ENCODE measurements around the gene ANO2. TPM values are rescaled to one million over a fixed set of nuclear protein-coding genes. Genes with fewer than 3 reads are reported as not detected.

The ANO2 gene
- total and polyA plus RNA-seq, 2 donors (not counting 3 experiments of a cell fraction or from before 2014, with no cell fraction given), result 15.4 to 65.0 TPM

- no TSS peak for BruUV-seq (replicated peaks)
- Histone ChIP-seq H2AFZ (ENCODE audit: low read depth, low read length) (no peak overlapping the region), H3K4me1 (ENCODE audit: control insufficient read depth, extremely low read depth, insufficient read depth, low read length) (peaks cover 16% of the 10 kb centered on the region), H3K9me1 (replicated peaks; ENCODE audit: control insufficient read depth, extremely low read depth, insufficient read depth, low read length) (no peaks in the 10 kb centered on the region), H3K9me3 (replicated peaks; ENCODE audit: control insufficient read depth, insufficient read depth, low read length) (no peaks in the 10 kb centered on the region), H3K79me2 (ENCODE audit: control insufficient read depth, insufficient read depth, low read length) (no peaks in the 10 kb centered on the region), H3K4me3 (replicated peaks in 1 of 3; ENCODE audit: insufficient read depth in 1 of 3, low read depth in 1 of 3, low read length in 3 of 3) (no peak overlapping the region), H3K4me2 (ENCODE audit: insufficient read depth, low read length) (peak overlapping the region; percentile 63), H3K27ac (ENCODE audit: insufficient read depth, low read depth, low read length) (peak overlapping the region; percentile 39), H3K27me3 (ENCODE audit: control insufficient read depth in 2 of 2, insufficient read depth in 2 of 2, low read length in 2 of 2) (no peaks in the 10 kb centered on the region), H4K20me1 (replicated peaks; ENCODE audit: control insufficient read depth, extremely low read depth, insufficient read depth, low read length) (no peaks in the 10 kb centered on the region), H3K36me3 (ENCODE audit: control insufficient read depth in 2 of 2, extremely low read depth in 1 of 2, insufficient read depth in 2 of 2, low read length in 2 of 2) (peaks cover 15 to 30% of the 10 kb centered on the region in 2 experiments), H3K9ac (replicated peaks; ENCODE audit: extremely low read depth, insufficient read depth, low read length) (no peak overlapping the region)
- TF ChIP-seq MYC (IDR thresholded peaks at IDR 0.05; ENCODE audit: low read depth, low read length), result no peak
- no peak for TF ChIP-seq JUN (IDR thresholded peaks at IDR 0.05; ENCODE audit: borderline replicate concordance, insufficient read depth, insufficient read length, low read depth)
- TF ChIP-seq, protein P1, sequence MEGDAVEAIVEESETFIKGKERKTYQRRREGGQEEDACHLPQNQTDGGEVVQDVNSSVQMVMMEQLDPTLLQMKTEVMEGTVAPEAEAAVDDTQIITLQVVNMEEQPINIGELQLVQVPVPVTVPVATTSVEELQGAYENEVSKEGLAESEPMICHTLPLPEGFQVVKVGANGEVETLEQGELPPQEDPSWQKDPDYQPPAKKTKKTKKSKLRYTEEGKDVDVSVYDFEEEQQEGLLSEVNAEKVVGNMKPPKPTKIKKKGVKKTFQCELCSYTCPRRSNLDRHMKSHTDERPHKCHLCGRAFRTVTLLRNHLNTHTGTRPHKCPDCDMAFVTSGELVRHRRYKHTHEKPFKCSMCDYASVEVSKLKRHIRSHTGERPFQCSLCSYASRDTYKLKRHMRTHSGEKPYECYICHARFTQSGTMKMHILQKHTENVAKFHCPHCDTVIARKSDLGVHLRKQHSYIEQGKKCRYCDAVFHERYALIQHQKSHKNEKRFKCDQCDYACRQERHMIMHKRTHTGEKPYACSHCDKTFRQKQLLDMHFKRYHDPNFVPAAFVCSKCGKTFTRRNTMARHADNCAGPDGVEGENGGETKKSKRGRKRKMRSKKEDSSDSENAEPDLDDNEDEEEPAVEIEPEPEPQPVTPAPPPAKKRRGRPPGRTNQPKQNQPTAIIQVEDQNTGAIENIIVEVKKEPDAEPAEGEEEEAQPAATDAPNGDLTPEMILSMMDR (IDR thresholded peaks at IDR 0.05; ENCODE audit: extremely low read depth in 1 of 2, insufficient read depth in 1 of 2, low read depth in 1 of 2, low read length in 2 of 2), result no peak
- TF ChIP-seq EZH2 (IDR thresholded peaks at IDR 0.05; ENCODE audit: borderline replicate concordance, low read depth, low read length, severe bottlenecking), result no peak
- TF ChIP-seq FOS (IDR thresholded peaks at IDR 0.05; ENCODE audit: borderline replicate concordance, insufficient read depth, low read length), result no peak
- TF ChIP-seq GATA2 (IDR thresholded peaks at IDR 0.05; ENCODE audit: insufficient read depth, insufficient read length, low read depth, low read length), result no peak
- no peak for TF ChIP-seq POLR2AphosphoS5 (IDR thresholded peaks at IDR 0.05; ENCODE audit: insufficient read depth, low read depth, low read length)
- TF ChIP-seq POLR2A (IDR thresholded peaks at IDR 0.05; ENCODE audit: low read depth, low read length), result no peak
- no peak for TF ChIP-seq MAX (IDR thresholded peaks at IDR 0.05; ENCODE audit: insufficient read depth, insufficient read length)
- dilution Hi-C loops (cut with MboI; ENCODE audit: extremely low pct_ligation_motif_present, low sequenced_read_pairs) (no loop called here), intact Hi-C loops (cut with micrococcal nuclease) (loop anchor here (5.0 kb wide), 1 partner anchor 121 kb away; no protein-coding TSS in a partner anchor)
- ChIA-PET POLR2A (no interaction called here), CTCF (interaction anchor here (0.6 to 4.0 kb wide), 38 partner anchors 9 to 577 kb away, joined by 3 to 57 read pairs (median 4); no protein-coding TSS in a partner anchor)
- no peak for FAIRE-seq
- DNase-seq (ENCODE audit: low read depth, low spot score), result no peak
Measured at GRCh38 chr12:5746036-5746908, 198.8 kb downstream of the ANO2 start.
